KMS-11 (cell line): ENCODE results near the gene MAN1B1.
A peak's percentile ranks its signal among the peaks of the same experiment; 100 is the strongest.

Source experiments
- H2AFZ ChIP-seq: fragments of 200-600 bp; sonication (generic); 2 replicates; pipeline ENCODE4 v1.6.1; 2016; ENCODE audit warnings: antibody characterized with exemption, mixed run types, low read depth
- H3K27ac ChIP-seq: fragments of 200-600 bp; sonication (generic); 2 replicates; pipeline ENCODE4 v1.6.1; 2016; ENCODE audit warnings: mild to moderate bottlenecking, mixed run types
- H3K27me3 ChIP-seq: fragments of 200-600 bp; sonication (generic); 2 replicates; pipeline ENCODE4 v1.6.1; 2017; ENCODE audit warnings: mild to moderate bottlenecking, low read depth, mixed run types, moderate library complexity; ENCODE audit not compliant: insufficient read depth
- H3K36me3 ChIP-seq: fragments of 200-600 bp; sonication (generic); 2 replicates; pipeline ENCODE4 v1.6.1; 2017; ENCODE audit warnings: mild to moderate bottlenecking, mixed run types; ENCODE audit not compliant: insufficient read depth
- H3K4me1 ChIP-seq: fragments of 200-600 bp; sonication (generic); 2 replicates; pipeline ENCODE4 v1.6.1; 2016; ENCODE audit warnings: mild to moderate bottlenecking, low read depth, mixed run types; ENCODE audit not compliant: poor library complexity, severe bottlenecking
- H3K4me2 ChIP-seq: fragments of 200-600 bp; sonication (generic); 2 replicates; pipeline ENCODE4 v1.7.0; 2016; ENCODE audit warnings: mild to moderate bottlenecking, mixed run types
- H3K4me3 ChIP-seq: fragments of 200-600 bp; sonication (generic); IDR thresholded peaks from 2 replicates; pipeline ENCODE4 v1.6.1; 2017; ENCODE audit warnings: low read depth, low read length, mixed read lengths; ENCODE audit not compliant: insufficient read depth
- H3K79me2 ChIP-seq: fragments of 200-600 bp; sonication (generic); 2 replicates; pipeline ENCODE4 v1.6.1; 2016; ENCODE audit warnings: low read depth, mixed run types; ENCODE audit not compliant: insufficient read depth
- H3K9ac ChIP-seq: fragments of 200-600 bp; sonication (generic); 2 replicates; pipeline ENCODE4 v1.6.1; 2016; ENCODE audit warnings: mild to moderate bottlenecking, mixed run types
- H4K20me1 ChIP-seq: fragments of 200-600 bp; sonication (generic); 2 replicates; pipeline ENCODE4 v1.6.1; 2016; ENCODE audit warnings: mild to moderate bottlenecking, mixed run types; ENCODE audit not compliant: insufficient read depth
- CTCF ChIP-seq: fragments of 200-600 bp; sonication (generic); conservative IDR thresholded peaks from 2 replicates; pipeline ENCODE4 v1.6.1; 2017; ENCODE audit warnings: low read depth, mild to moderate bottlenecking, antibody characterized with exemption, low read length, moderate library complexity, mixed read lengths

MAN1B1 gene

GRCh38 chr9:137048655-137049543, 37.9 kb upstream of the MAN1B1 start:
- Histone ChIP-seq H4K20me1 (no peaks in the 10 kb centered on the region), H3K4me3 (no peak overlapping the region), H2AFZ (no peak overlapping the region), H3K4me2 (no peak overlapping the region), H3K4me1 (no peaks in the 10 kb centered on the region), H3K9ac (no peak overlapping the region), H3K27ac (no peak overlapping the region), H3K79me2 (no peaks in the 10 kb centered on the region), H3K36me3 (no peaks in the 10 kb centered on the region), H3K27me3 (peaks cover 83% of the 10 kb centered on the region)
- TF ChIP-seq CTCF: no peak

- Histone ChIP-seq H3K9ac (no peak overlapping the region), H3K27ac (no peak overlapping the region), H4K20me1 (no peaks in the 10 kb centered on the region), H3K79me2 (no peaks in the 10 kb centered on the region), H2AFZ (no peak overlapping the region), H3K4me3 (no peak overlapping the region), H3K27me3 (peaks cover 84% of the 10 kb centered on the region), H3K4me1 (no peaks in the 10 kb centered on the region), H3K4me2 (no peak overlapping the region), H3K36me3 (no peaks in the 10 kb centered on the region)
- 0 out of 2 replicates have a peak, but pooled peaks have one; percentile 17 for TF ChIP-seq CTCF
Measured at GRCh38 chr9:137049544-137050449, 37.0 kb upstream of the MAN1B1 start.

GRCh38 chr9:137050570-137050969, 36.2 kb upstream of the MAN1B1 start:
- Histone ChIP-seq H3K27me3 (peaks cover 85% of the 10 kb centered on the region), H3K4me1 (no peaks in the 10 kb centered on the region), H3K4me3 (no peak overlapping the region), H3K9ac (no peak overlapping the region), H3K4me2 (no peak overlapping the region), H3K79me2 (no peaks in the 10 kb centered on the region), H2AFZ (no peak overlapping the region), H3K27ac (no peak overlapping the region), H3K36me3 (no peaks in the 10 kb centered on the region), H4K20me1 (no peaks in the 10 kb centered on the region)
- TF ChIP-seq CTCF: no peak

GRCh38 chr9:137051145-137051724, 35.5 kb upstream of the MAN1B1 start:
- no peak overlapping the region for H2AFZ ChIP-seq
- H3K27ac ChIP-seq: no peak overlapping the region
- no peak overlapping the region for H3K4me3 ChIP-seq
- H3K4me1 ChIP-seq: no peaks in the 10 kb centered on the region
- no peaks in the 10 kb centered on the region for H3K36me3 ChIP-seq
- no peaks in the 10 kb centered on the region for H4K20me1 ChIP-seq
- TF ChIP-seq CTCF: no peak
- H3K9ac ChIP-seq: no peak overlapping the region
- H3K4me2 ChIP-seq: no peak overlapping the region
- no peaks in the 10 kb centered on the region for H3K79me2 ChIP-seq
- peaks cover 87% of the 10 kb centered on the region for H3K27me3 ChIP-seq
